HG03280 (cell line): Measurements from ENCODE around the gene GFOD1.

Source experiments
- ATAC-seq: cut with Tn5 transposase; IDR thresholded peaks from one replicate; pipeline ENCODE4 v1.9.1; 2021; ENCODE audit warnings: mild to moderate bottlenecking, moderate library complexity; ENCODE audit not compliant: unreplicated experiment

The GFOD1 gene

DNA sequence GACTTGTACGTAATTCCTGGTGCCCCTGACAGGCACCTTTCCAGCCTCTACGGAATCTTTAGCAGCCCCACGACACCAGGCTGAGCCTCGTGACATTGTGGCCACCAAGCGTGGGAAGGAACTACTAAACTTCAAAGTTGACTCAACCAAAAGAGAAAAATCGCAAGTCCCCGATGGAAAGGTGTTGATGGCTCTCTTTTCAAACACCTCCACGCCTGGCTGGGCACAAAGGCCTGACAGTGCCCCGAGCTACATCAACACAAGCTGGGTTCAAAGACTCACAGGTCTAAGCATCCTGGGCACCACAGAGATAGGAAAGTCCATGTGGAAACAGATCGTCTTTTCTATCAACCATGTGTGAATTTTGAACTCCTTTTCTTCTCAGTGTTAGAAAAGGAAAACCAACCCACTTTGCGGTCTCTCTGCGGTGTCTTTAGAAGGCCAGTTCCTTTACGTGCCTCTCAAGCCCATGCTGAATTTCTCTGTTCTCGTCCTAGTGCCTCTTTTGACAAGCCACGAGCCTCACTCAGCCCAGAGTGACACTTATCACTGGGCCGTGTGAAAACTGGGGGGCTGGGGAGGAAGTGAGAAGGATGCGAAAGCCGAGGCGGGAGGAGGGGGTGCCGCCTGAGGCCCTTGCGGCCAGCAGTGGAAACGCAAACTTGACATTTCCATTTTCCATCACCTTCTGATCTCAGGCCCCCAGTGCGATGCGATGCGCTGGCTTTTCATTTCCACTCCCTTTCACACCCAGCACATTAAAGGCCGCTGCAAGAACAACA is 59.4 kb downstream of the GFOD1 start:
- peak; percentile 77 for ATAC-seq

DNA sequence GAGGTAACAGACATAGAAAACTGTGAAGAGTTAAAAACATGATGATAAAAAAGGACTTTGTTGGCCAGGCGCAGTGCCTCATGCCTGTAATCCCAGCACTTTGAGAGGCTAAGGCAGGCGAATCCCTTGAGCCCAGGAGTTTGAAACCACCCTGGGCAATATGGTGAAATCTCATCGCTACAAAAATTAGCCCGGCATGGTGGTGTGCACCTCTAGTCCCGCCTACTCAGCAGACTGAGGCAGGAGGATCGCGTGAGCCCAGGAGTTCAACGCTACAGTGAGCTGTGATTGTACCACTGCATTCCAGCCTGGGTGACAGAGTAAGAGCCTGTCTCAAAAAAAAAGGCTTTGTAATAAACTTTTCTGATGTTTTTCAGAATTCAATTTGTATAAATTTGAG is 60.1 kb downstream of the GFOD1 start:
- ATAC-seq = no peak

DNA sequence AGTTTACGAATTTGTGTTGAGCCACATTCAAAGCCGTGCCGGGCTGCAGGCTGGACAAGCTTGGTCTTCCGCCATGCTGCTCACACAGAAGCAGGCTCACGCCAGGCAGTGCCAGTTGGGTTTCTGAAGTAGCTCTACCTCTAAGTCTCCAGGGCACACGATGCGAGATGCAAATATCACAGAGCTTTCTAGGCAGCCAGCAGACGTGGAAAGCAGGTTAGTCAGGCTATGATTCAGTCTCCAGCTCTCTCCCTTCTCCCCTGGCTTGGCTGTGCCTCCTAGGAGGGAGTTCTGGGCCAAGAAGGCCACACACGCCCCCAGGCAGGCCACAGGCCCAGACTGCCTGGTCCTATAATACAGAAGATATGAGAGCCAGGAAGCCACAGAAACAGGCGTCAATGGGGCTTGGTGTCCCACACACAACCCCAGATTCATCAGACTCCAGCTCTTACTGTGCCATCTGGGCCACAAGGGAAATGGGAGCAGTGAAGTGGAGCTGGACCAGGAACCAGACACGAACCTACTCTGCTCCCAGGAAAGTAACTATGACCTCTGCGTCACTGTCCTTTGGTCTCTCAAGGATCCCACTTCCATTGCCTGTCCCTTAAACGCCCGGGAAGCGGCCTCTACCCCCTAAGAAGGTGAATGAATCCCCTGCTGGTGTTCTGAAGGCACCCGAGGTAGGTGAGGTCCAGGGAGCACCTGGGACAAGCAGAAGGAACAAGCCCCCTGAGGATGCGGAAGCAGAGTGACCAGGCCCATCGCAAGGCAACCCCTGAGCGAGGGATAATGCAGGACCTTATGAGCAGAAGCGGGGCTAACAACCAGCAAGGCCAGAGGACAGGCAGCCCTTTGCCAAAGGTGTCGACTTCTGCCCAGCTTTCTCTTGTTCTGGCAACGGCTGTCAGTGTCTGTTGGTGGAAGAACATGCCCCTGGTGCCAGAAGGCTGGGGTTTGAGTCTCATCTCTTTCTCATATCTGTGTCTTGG is 61.2 kb downstream of the GFOD1 start:
- ATAC-seq = no peak

GRCh38 chr6:13425270-13425873 is 62.0 kb downstream of the GFOD1 start:
- ATAC-seq = no peak

- no peak for ATAC-seq
These were observed 64.1 kb downstream of the GFOD1 start for GRCh38 chr6:13423252-13423651.

DNA sequence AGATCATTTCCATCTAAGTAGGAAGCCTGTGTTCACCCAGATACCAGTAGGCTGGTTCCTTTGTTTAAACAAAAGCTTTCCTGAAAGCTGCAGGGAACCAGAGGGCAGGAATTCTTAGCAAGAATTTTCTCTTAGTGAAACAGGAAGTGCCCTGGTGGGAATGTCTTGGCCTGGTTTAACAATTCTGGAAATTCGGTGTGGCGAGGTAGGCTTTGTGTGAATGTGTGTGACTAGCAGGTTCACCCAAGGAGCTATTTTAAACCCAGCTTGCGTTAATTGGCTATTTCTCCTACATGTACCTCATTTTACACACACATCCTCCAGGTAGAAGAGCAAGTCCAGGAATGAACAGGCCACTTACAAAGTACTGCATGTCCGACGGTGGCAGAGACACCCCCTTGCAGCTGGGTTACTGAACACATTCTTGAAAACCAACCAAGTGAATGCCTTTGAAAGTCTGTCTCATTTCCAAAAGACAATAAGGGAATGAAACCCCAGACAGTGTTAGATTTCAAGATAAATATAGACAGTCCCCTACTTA is 64.6 kb downstream of the GFOD1 start:
- ATAC-seq = no peak

GRCh38 chr6:13421425-13422059 is 65.9 kb downstream of the GFOD1 start:
- no peak for ATAC-seq

GRCh38 chr6:13420269-13420668 is 67.1 kb downstream of the GFOD1 start:
- ATAC-seq = no peak

- no peak for ATAC-seq
These were observed 67.8 kb downstream of the GFOD1 start for GRCh38 chr6:13419422-13420195.

DNA sequence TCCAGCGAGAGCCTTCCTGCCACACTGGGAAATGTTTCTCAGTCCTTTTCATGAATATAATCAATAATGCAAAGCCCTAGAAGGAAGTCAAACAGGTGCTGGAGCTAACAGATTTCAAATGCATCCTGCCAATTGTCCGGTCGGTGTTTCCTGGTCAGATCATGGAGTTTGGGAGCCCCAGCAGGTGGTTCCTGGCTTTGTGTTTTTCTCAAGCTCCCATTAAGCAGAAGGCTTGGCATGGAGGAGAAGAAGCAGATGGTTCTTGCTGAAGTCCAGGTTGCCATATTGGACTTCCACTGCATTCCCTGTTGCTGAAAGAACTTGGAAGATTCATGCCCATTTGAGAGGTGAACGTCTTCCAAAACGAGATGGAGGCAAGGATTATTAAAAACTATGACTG is 68.6 kb downstream of the GFOD1 start:
- no peak for ATAC-seq

- ATAC-seq = no peak
These were observed 69.4 kb downstream of the GFOD1 start for GRCh38 chr6:13417954-13418353.

- ATAC-seq = no peak
These were observed 70.0 kb downstream of the GFOD1 start for GRCh38 chr6:13417431-13417830.

GRCh38 chr6:13415283-13415682 is 72.1 kb downstream of the GFOD1 start:
- ATAC-seq = no peak

GRCh38 chr6:13413900-13414555 is 73.4 kb downstream of the GFOD1 start:
- ATAC-seq = no peak

DNA sequence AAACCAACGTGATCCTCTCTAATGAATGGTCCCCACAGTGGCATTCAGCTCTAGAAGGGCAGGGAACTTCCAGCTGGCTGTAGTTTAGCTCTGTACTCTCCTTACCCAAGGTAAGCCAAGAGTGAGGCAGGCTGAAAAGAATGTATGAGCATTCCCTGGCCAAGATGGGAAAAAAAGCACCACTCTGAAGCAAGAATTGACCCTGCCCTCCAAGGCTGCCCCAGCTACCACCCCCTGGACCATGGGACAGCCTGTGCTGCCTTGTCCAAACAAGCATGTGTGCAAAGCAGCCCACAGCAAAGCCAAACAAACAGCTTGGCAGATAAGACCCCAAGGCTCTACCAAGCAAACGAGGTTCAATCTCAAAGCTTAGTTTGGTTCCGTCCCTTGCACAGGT is 73.9 kb downstream of the GFOD1 start:
- ATAC-seq = no peak

GRCh38 chr6:13412639-13413465 is 74.5 kb downstream of the GFOD1 start:
- ATAC-seq = no peak

DNA sequence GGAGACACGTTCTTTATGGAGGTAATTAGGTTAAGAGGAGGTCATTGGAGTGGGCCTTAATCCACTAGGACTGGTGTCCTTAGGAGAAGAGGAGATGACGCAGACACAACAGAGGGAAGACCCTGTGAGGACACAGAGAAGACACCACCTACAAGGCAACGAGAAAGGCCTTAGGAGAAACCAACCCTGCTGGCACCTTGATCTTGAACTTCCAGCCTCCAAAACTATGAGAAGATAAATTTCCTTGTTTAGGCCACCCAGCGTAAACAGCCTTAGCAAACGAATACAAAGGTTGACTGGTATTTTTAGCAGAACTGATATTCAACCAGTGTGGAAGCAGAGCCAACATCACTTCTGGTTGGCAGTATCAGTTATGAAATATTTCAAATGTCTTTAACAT is 75.2 kb downstream of the GFOD1 start:
- no peak for ATAC-seq

GRCh38 chr6:13411484-13411883 is 75.9 kb downstream of the GFOD1 start:
- no peak for ATAC-seq

DNA sequence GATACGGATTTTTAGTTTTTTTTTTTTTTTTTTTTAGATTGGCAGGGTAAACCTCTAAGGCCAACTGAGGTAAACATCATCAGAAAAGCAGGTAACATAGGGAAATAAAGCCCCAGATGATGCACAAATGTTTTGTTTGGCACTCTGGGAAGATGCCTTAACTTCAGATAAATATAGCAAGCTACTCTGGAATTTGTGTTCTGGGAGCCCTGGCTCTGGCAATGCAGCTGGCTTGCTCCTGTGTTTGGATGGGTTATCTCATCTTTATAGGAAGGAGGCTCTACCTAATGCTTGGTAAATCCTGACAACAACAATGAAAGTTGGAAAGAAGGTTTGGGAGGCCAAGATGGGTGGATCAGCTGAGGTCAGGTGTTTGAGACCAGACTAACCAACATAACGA is 77.4 kb downstream of the GFOD1 start:
- ATAC-seq = no peak
